ENCODE data around the gene PHKG2. TPM values are rescaled to one million over a fixed set of nuclear protein-coding genes. Genes with fewer than 3 reads are reported as not detected.

PHKG2 gene
- total RNA-seq, 3 donors from 2014 or later = 32.1 to 37.6 (median 33.0) TPM

DNA sequence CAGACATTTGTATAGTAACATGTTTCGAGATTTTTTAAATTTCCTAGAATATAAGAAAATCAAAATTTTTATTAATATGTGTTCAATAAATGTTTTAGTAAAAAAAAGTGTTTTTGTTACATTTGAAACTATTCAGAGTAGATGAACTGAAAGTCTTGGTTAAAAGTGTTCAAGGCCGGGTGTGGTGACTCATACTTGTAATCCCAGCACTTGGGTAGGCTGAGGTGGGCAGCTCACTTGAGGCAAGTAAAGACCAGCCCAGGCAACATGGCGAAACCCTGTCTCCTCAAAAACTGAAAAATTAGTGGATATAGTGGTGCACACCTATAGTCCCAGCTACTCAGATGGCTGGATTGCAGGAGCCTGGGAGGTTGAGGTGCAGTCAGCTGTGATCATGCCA, 16.8 kb upstream of the PHKG2 start:
- Histone ChIP-seq H3K4me3 (no peak overlapping the region), H3K4me1 (ENCODE audit: low read depth) (peaks cover 9% of the 10 kb centered on the region), H3K9me3 (no peaks in the 10 kb centered on the region), H3K36me3 (ENCODE audit: low read depth) (peaks cover 19% of the 10 kb centered on the region)
- no peak for ATAC-seq
- DNase-seq = no peak
- TF ChIP-seq, protein P1, sequence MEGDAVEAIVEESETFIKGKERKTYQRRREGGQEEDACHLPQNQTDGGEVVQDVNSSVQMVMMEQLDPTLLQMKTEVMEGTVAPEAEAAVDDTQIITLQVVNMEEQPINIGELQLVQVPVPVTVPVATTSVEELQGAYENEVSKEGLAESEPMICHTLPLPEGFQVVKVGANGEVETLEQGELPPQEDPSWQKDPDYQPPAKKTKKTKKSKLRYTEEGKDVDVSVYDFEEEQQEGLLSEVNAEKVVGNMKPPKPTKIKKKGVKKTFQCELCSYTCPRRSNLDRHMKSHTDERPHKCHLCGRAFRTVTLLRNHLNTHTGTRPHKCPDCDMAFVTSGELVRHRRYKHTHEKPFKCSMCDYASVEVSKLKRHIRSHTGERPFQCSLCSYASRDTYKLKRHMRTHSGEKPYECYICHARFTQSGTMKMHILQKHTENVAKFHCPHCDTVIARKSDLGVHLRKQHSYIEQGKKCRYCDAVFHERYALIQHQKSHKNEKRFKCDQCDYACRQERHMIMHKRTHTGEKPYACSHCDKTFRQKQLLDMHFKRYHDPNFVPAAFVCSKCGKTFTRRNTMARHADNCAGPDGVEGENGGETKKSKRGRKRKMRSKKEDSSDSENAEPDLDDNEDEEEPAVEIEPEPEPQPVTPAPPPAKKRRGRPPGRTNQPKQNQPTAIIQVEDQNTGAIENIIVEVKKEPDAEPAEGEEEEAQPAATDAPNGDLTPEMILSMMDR (IDR thresholded peaks at IDR 0.05) = no peak
- intact Hi-C loops (cut with DNase I, micrococcal nuclease) = no loop called here

DNA sequence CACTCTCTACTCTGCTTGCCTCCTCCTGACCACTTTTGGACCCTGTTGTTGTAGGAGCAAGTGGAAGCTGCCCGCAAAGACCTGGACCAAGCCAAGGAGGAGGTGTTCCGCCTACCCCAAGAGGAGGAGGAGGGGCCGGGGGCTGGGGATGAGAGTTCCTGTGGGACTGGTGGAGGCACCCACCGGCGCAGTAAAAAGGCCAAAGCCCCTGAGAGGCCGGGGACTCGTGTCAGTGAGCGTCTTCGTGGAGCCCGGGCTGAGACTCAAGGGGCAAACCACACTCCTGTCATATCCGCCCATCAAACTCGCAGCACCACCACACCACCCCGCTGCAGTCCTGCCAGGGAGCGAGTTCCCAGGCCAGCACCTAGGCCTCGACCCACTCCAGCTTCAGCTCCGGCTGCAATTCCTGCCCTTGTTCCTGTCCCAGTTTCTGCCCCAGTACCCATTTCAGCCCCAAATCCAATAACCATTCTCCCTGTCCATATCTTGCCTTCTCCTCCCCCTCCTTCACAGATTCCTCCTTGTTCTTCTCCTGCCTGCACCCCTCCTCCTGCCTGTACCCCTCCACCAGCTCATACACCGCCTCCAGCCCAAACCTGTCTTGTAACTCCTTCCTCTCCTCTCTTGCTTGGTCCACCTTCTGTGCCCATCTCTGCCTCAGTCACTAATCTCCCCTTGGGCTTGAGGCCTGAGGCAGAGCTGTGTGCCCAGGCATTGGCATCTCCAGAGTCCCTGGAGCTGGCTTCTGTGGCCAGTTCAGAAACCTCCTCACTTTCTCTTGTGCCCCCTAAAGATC, 11.0 kb upstream of the PHKG2 start:
- peak in 1 of 3 donors; percentile 16 for DNase-seq
- TF ChIP-seq, protein P1 (IDR thresholded peaks at IDR 0.05) = no peak
- Histone ChIP-seq H3K36me3 (ENCODE audit: low read depth) (peaks cover 21% of the 10 kb centered on the region), H3K4me3 (no peak overlapping the region), H3K4me1 (ENCODE audit: low read depth) (peaks cover 24% of the 10 kb centered on the region), H3K9me3 (no peaks in the 10 kb centered on the region)
- intact Hi-C loops (cut with DNase I, micrococcal nuclease) = no loop called here
- ATAC-seq = no peak

DNA sequence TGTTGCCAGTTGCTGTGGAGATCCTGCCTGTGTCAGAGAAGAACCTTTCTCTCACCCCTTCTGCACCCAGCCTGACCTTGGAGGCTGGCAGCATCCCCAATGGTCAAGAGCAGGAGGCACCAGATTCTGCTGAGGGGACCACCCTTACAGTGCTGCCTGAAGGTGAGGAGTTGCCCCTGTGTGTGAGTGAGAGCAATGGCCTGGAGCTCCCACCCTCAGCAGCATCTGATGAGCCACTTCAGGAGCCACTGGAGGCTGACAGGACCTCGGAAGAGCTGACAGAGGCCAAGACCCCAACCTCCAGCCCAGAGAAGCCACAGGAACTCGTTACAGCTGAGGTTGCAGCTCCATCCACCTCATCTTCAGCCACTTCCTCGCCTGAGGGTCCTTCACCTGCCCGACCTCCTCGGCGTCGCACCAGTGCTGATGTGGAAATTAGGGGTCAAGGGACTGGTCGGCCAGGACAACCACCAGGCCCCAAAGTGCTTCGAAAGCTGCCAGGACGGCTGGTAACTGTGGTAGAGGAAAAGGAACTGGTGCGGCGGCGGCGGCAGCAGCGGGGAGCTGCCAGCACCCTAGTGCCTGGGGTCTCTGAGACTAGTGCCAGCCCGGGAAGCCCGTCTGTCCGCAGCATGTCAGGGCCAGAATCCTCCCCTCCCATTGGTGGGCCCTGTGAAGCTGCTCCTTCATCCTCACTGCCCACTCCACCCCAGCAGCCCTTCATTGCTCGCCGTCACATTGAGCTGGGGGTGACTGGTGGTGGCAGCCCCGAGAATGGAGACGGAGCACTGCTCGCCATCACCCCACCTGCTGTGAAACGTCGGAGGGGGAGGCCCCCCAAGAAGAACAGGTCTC, 10.2 kb upstream of the PHKG2 start:
- DNase-seq (peak in 1 of 3 donors; percentile 12), ATAC-seq (no peak)
- Histone ChIP-seq H3K4me1 (ENCODE audit: low read depth) (peaks cover 24% of the 10 kb centered on the region), H3K36me3 (ENCODE audit: low read depth) (peaks cover 21% of the 10 kb centered on the region), H3K4me3 (no peak overlapping the region), H3K9me3 (no peaks in the 10 kb centered on the region)
- TF ChIP-seq, protein P1 (IDR thresholded peaks at IDR 0.05) = no peak
- intact Hi-C loops (cut with DNase I, micrococcal nuclease) = no loop called here

DNA sequence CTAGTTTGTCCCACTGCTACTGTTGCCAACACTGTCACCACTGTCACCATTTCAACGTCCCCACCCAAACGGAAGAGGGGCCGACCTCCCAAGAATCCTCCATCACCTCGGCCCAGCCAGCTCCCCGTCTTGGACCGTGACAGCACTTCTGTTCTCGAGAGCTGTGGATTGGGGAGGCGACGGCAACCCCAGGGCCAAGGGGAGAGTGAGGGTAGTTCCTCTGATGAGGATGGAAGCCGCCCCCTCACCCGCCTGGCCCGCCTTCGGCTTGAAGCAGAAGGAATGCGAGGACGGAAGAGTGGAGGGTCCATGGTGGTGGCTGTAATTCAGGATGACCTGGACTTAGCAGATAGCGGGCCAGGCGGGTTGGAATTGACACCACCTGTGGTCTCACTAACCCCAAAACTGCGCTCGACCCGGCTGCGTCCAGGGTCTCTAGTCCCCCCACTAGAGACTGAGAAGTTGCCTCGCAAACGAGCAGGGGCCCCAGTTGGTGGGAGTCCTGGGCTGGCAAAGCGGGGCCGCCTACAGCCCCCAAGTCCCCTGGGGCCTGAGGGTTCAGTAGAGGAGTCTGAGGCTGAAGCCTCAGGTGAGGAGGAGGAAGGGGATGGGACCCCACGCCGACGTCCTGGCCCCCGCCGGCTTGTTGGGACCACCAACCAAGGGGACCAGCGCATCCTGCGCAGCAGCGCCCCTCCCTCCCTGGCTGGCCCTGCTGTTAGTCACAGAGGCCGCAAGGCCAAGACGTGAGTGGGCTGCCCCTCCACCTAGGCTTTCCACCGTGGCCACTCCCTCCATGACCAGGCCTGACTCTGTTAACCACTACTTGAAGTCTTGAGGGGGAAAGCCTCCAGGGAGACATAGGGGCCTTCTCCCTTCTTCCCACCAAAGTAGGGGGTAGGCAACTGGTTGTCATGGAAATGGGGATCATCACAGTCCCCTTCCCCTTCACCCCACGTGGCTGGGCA, 9.0 kb upstream of the PHKG2 start:
- TF ChIP-seq, protein P1 (IDR thresholded peaks at IDR 0.05) = no peak
- ATAC-seq = no peak
- Histone ChIP-seq H3K9me3 (no peaks in the 10 kb centered on the region), H3K4me3 (no peak overlapping the region), H3K4me1 (ENCODE audit: low read depth) (peaks cover 24% of the 10 kb centered on the region), H3K36me3 (ENCODE audit: low read depth) (peaks cover 13% of the 10 kb centered on the region)
- DNase-seq = peak in 1 of 3 donors; percentile 44
- intact Hi-C loops (cut with DNase I, micrococcal nuclease) = no loop called here
